ENCODE measurements around the gene MATN1.

MATN1 gene

GRCh38 chr1:30742300-30742962 is 19.0 kb upstream of the MATN1 start:
- in situ Hi-C loops (cut with HindIII; ENCODE audit: low sequenced_read_pairs), result no loop called here
- DNase-seq (ENCODE audit: low read depth), result no peak

DNA sequence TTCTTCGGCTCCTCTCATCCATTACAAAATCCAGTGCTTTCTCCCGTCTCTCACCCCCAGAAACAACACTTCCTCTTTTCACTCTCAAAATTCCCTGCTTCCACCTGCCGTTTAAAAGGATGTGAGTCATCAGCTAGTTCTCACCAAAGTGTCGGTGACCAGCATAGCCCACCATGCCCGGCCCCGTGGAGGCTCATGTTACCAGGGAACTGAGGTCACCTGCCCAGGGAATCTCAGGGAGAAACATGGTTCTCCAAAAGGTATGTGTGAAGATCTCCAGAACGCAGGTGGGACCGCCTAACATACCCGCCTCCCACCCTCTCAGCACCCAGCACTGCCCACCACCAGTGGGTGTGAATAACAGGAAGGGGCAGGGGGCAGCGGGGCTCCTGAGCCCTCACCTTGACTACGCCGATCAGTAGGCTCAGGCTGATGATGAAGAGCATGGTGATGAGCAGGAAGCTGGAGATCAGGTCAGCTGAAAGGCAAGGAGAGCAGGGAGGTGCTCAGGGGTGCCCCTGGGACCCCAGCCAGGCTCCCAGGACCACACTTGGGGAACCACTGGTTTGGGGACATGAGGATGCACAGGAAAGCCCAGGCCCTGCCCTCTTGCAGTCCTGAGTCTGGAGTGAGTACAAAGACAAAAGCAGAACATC is 18.0 kb upstream of the MATN1 start:
- in situ Hi-C loops (cut with HindIII; ENCODE audit: low sequenced_read_pairs), result no loop called here
- no peak overlapping the region for H3K4me3 ChIP-seq (ENCODE audit: low read depth, low read length)
- no peak for DNase-seq (ENCODE audit: low read depth)
- TF ChIP-seq, protein P1, sequence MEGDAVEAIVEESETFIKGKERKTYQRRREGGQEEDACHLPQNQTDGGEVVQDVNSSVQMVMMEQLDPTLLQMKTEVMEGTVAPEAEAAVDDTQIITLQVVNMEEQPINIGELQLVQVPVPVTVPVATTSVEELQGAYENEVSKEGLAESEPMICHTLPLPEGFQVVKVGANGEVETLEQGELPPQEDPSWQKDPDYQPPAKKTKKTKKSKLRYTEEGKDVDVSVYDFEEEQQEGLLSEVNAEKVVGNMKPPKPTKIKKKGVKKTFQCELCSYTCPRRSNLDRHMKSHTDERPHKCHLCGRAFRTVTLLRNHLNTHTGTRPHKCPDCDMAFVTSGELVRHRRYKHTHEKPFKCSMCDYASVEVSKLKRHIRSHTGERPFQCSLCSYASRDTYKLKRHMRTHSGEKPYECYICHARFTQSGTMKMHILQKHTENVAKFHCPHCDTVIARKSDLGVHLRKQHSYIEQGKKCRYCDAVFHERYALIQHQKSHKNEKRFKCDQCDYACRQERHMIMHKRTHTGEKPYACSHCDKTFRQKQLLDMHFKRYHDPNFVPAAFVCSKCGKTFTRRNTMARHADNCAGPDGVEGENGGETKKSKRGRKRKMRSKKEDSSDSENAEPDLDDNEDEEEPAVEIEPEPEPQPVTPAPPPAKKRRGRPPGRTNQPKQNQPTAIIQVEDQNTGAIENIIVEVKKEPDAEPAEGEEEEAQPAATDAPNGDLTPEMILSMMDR (IDR thresholded peaks at IDR 0.05; ENCODE audit: low read depth, low read length, missing control alignments), result no peak

More at GRCh38 chr1:30742300-30742962, 19.0 kb upstream of the MATN1 start:
- TF ChIP-seq, protein P1 (IDR thresholded peaks at IDR 0.05; ENCODE audit: low read depth, low read length, missing control alignments), result no peak
- no peak overlapping the region for H3K4me3 ChIP-seq (ENCODE audit: low read depth, low read length)

DNA sequence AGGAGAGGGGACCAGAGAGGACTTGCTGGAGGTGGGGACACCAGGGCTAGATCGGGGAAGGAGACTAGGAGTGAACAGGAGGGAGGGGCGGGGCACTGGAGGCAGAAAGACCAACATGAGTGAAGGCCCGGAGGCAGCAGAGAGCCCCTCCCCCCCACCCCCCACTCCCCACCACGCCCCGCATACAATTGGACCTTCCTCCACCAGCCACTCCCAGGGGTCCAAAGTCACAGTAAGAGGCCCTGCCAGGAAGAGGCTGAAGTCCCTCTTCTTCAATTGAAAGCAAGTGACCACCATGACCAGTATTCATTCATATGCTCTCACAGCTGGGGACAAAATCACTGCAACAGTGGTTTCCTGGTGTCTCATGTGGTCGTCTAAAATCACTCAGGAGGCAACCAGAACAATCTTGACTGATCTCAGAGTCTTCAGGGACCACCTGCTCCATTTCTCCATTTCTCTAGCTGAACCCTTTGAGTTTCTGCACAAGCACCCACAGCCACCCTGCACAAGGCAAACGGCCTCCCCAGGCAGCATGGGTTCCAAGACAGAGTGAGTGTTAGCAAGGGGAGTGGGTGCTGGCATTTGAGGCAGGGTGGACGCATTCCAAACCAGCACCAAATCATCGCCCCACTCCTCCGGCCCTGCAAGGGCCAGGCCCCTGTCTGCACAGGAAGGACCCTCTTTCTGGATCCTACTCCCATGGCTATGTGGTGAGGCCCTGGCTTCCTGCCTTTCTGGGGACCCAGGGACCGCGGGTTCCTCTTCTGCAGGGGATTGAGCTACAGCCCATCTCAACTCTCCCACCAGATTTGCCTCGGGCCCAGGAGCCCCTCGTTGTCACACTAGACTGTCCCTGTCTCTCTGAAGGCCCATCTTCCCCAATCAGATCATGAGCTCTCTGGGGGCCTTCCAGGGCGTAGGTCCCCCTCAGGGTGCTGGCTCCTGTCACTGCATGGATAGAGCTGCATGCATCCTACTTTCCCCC is 17.2 kb upstream of the MATN1 start:
- no peak overlapping the region for H3K4me3 ChIP-seq (ENCODE audit: low read depth, low read length)

DNA sequence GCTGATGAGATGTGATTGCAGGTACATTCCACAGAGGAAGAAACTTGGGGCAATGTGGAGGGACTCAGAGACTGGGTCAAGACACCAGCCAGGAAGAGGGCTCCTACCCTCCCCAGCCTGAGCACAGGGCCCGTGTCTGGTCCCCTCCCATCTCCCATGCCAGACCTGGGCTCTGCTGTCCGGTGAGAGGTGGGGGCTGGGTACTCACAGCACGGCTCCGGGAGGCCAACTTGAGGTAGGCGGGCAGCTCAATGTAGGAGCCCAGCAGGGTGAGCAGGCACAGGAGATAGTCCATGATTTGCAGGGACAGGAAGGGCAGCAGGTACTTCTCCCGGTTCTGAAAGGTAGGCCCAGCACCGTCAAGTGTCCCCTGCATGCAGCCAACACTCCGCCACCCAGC is 16.2 kb upstream of the MATN1 start:
- in situ Hi-C loops (cut with HindIII; ENCODE audit: low sequenced_read_pairs), result no loop called here
- DNase-seq (ENCODE audit: low read depth), result no peak
- no peak overlapping the region for H3K4me3 ChIP-seq (ENCODE audit: low read depth, low read length)
- TF ChIP-seq, protein P1 (IDR thresholded peaks at IDR 0.05; ENCODE audit: low read depth, low read length, missing control alignments), result no peak

More for the DNA sequence above, 17.2 kb upstream of the MATN1 start:
- in situ Hi-C loops (cut with HindIII; ENCODE audit: low sequenced_read_pairs), result no loop called here
- TF ChIP-seq, protein P1 (IDR thresholded peaks at IDR 0.05; ENCODE audit: low read depth, low read length, missing control alignments), result no peak
- no peak for DNase-seq (ENCODE audit: low read depth)

GRCh38 chr1:30738715-30739559 is 15.6 kb upstream of the MATN1 start:
- TF ChIP-seq, protein P1 (IDR thresholded peaks at IDR 0.05; ENCODE audit: low read depth, low read length, missing control alignments), result no peak
- H3K4me3 ChIP-seq (ENCODE audit: low read depth, low read length), result no peak overlapping the region
- no peak for DNase-seq (ENCODE audit: low read depth)
- in situ Hi-C loops (cut with HindIII; ENCODE audit: low sequenced_read_pairs), result no loop called here

Data from astrocyte of the cerebellum (primary cell).